LNCaP clone FGC (cell line): ENCODE results near the gene GRIK1.

ENCODE experiments used
- DNase-seq: peaks from one replicate; pipeline ENCODE4 v3.0.0-alpha.2; 2011; ENCODE audit warnings: low read depth
- H3K4me3 ChIP-seq: 2 replicates; pipeline ENCODE4 v1.5.1; 2011; ENCODE audit warnings: mild to moderate bottlenecking, low read depth, low read length, control low read depth
- TF ChIP-seq, protein P1 (sequence below): IDR thresholded peaks from 2 replicates; pipeline ENCODE4 v1.5.1; 2012; ENCODE audit warnings: mild to moderate bottlenecking; ENCODE audit not compliant: control insufficient read depth, insufficient read depth; ENCODE audit errors: extremely low read depth

GRIK1 gene

DNA sequence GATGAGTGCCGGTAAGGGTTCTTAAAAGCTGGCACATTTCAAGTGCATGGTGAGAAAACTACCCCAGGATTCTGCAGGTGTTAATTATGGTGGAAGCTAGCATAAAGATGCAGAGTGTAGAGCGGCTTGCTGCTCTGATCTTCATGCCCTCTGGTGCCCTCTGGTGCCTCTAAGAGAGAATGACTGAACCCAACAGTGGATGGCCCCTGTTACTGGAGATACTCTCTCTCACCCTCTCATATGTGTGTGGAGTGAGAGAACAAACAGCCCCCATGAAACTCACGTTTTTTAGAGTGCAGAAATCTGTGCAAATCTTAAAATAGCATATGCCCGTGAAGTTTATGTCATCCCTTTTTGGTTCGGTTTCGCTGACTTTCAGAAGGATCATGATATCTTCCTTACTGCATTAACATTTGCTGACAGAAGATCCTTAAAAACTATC is 90.0 kb downstream of the GRIK1 start:
- no peak overlapping the region for H3K4me3 ChIP-seq
- no peak for DNase-seq
- TF ChIP-seq, protein P1, sequence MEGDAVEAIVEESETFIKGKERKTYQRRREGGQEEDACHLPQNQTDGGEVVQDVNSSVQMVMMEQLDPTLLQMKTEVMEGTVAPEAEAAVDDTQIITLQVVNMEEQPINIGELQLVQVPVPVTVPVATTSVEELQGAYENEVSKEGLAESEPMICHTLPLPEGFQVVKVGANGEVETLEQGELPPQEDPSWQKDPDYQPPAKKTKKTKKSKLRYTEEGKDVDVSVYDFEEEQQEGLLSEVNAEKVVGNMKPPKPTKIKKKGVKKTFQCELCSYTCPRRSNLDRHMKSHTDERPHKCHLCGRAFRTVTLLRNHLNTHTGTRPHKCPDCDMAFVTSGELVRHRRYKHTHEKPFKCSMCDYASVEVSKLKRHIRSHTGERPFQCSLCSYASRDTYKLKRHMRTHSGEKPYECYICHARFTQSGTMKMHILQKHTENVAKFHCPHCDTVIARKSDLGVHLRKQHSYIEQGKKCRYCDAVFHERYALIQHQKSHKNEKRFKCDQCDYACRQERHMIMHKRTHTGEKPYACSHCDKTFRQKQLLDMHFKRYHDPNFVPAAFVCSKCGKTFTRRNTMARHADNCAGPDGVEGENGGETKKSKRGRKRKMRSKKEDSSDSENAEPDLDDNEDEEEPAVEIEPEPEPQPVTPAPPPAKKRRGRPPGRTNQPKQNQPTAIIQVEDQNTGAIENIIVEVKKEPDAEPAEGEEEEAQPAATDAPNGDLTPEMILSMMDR = peak; percentile 80

DNA sequence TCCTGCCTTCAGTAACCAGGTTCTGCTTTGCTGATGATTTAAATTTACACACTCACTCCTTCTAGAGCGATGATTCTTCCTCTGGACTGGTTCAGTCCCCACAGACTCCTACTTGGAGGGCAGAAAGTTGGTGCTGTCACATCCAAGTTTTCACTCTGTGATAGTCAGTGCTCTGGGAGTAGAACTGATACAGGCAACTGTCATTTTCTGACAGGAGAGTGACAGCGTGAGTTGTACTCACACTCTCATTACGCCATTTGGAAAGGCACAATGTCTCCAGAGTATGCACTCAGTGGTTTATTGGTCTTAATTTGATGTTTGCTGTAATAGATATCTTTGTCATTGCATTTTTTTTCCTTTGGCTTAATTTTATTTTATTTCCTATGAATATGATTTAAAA is 96.0 kb downstream of the GRIK1 start:
- no peak for DNase-seq
- TF ChIP-seq, protein P1 = no peak
- no peak overlapping the region for H3K4me3 ChIP-seq

DNA sequence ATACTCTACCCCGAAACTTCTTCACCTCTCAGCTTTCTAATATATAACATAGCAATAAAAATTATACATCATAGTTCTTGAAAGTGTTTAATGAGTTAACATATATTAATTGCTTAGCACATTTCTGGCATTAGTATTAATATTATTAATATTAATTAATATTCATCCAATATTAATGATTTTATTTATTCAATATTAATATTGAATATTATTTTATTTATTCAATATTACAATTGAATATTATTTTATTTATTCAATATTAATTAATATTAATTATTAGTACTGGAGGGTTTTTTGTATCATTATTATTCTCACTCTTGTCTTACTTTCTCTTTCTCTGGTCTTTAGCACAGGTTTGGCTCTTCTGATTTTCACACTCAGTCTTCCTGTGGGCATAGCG is 105.2 kb downstream of the GRIK1 start:
- TF ChIP-seq, protein P1 = no peak
- DNase-seq = no peak
- no peak overlapping the region for H3K4me3 ChIP-seq

DNA sequence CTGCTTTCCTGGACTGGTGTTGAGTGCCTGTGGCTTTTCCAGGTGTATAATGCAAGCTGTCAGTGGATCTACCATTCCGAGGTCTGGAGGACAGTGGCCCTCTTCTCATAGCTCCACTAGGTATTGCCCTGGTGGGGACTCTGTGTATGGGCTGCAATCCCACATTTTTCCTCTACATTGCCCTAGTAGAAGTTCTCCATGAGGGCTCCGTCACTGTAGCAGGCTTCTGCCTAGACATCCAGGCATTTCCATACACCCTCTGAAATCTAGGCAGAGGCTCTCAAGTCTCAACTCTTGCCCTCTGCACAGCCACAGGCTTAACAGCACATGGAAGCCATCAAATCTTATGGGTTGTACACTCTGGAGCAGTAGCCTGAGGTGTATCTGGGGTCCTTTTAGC is 107.6 kb downstream of the GRIK1 start:
- no peak overlapping the region for H3K4me3 ChIP-seq
- TF ChIP-seq, protein P1 = no peak
- DNase-seq = no peak

DNA sequence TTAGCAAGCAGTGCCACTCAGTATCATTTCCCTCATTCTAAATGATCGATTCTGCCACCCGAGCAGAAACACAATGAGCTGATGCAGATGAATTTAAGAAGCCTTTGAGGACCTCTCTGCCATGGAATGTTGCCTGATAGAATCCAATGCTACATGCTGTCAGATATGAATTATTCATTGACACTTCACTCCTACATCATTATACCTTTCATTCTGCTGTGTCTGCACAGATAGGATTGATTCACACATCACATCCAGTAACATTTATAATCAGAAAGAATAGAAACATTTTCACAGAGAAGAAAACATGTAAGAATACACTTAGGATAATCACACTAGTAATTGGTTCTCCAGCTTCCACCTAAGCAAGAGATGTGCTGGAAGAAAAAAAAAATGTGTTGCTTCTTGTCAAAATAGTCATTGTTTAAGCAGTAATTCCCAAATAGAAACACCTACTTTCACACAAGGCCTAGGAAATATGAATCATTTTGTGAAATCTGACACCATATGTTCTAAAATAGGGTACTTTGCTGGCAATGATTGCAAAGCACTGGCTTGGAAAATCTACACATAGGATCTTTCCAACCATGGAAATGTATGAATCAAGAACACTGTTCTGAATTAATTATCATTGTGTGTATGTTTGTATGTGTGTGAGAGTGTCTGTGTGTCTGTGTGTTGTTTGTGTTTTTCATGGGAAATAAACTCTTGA is 110.1 kb downstream of the GRIK1 start:
- TF ChIP-seq, protein P1 = no peak
- DNase-seq = no peak
- no peak overlapping the region for H3K4me3 ChIP-seq

DNA sequence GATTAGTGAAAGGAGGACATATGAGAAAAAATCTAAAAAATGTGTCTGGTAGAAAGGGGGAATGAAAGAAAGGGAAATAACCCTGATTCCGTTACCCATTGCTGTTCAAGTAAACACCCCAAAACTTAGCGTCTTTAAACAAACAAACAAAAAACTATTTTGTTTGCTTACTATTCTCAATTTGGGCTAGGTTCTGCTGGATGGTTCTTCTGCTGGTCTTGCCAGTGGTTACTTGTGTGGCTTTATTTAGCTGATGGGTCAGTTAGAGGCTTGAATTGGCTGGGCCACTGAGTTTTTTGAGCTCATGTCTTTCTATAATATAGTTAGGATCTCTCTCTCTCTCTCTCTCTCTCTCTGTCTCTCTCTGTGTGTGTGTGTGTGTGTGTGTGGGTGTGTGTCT is 112.1 kb downstream of the GRIK1 start:
- H3K4me3 ChIP-seq = no peak overlapping the region
- DNase-seq = no peak
- TF ChIP-seq, protein P1 = no peak

DNA sequence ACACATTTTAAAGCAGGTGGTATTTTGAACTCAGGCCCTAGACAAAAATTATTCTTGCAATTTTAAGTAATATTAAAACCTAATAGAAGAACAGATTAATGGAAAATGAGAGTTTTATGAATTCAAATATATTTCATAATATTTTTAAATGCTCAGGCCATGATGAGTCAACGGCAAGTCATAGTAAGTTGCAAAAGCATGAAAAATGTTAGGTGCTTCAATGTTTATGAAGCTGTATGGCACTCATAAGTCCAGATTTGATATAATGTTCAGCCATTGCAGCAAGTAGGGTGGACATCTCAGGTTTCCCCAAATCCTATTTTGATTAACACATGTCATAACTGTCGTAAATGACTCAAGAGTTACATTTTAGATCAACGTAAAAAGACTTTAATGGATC is 112.6 kb downstream of the GRIK1 start:
- TF ChIP-seq, protein P1 = no peak
- no peak for DNase-seq
- no peak overlapping the region for H3K4me3 ChIP-seq
